GM19328 (cell line): ENCODE data around the gene OVCH1.
"Not testable (repeated sequence)": the region's sequence is repeated elsewhere in the genome, so short reads cannot be mapped to it uniquely, and the experiment has no call there.

ENCODE experiments used
- ATAC-seq: cut with Tn5 transposase; IDR thresholded peaks from one replicate; pipeline ENCODE4 v1.9.1; 2021; ENCODE audit warnings: mild to moderate bottlenecking, moderate library complexity; ENCODE audit not compliant: unreplicated experiment

The OVCH1 gene

DNA sequence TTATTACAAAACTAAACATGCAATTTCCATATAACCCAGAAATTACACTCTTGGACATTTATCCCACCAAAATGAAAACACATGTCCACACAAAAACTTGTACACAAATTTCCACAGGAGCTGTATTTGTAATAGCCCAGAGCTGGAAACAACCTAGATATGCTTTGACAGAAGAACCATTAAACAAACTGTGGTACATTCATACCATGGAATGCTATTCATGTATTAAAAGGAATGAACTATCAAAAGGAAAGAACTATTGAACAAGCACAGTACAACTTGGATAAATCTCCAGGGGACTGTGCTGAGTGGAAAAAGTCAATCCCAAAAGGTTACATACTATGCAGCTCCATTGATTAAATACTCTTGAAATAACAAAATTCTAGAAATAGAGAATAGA is 80.7 kb downstream of the OVCH1 start:
- no peak for ATAC-seq

GRCh38 chr12:29415111-29415510 is 82.4 kb downstream of the OVCH1 start:
- no peak for ATAC-seq

DNA sequence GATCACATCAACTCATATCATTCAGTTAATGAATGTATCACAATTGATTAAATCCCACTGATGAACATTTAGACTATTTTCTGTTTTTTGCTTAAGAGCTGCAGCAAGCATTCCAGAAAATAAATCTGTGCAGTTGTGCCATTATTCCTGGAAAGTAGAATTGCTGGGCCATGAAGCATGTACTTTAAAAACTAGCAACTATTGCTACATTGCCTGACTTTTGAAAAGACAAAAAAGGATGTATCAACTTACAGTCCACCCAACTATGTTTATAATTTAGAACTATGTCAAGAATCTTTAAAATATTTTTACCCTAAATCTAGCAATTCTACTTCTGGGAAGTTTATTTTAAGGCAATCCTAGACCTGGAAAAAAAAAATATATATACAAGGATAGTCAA is 83.1 kb downstream of the OVCH1 start:
- no peak for ATAC-seq

DNA sequence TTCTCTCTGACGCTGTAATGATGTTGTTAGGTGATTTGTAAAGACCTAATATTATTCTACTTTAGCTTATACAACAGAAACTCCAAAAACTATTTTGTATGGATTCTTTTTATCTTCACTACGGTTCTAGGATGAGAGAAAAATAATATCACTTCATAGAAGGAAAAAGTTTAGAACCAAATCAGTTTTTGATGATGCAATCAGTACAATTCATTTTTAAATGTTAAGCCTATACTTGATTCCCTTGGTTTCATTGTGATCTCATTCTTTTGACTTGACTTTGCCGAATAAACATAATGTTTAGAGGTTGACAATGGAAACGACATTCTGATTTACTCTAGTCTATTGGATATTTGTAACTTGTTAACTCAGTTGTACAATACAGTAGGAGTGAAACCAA is 91.9 kb downstream of the OVCH1 start:
- ATAC-seq, result no peak

DNA sequence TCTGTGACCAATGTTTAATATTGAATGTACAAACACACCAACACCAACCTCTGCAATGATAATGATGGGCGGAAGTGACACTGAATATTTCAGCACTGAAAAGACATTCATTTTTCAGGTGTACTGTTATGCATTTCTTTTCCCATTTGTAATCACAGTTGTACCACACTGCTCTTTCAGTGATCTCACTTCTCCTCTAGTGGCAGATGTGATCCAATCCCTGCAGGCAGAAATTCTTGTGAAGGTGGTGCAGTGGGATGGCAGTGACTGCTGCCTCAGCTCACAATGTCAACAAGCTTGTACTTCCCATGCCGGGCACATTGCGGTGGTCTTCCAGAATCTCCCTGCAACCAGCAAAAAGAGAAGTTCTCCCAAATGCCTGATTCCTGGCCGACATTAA is 93.5 kb downstream of the OVCH1 start:
- no peak for ATAC-seq

GRCh38 chr12:29402437-29402836 is 95.0 kb downstream of the OVCH1 start:
- ATAC-seq, result no peak

DNA sequence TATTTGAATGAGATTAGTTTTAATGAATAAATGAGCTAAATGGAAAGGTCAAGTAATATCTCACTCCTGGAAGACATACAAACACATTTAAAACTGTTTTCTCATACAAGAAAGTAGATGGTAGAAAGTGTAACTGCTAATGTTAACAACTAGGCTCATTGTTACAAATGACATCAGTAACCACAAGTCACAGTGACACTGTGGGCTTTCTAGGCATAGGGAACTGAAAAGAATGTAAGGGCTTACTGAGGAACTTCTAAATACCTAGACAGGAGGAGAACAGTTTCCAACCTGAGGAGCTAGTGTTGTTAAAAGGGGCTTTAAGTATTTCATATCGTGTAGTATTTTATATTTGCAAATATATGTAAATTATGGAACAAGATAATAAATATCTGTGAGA is 99.0 kb downstream of the OVCH1 start:
- peak; percentile 53 for ATAC-seq

GRCh38 chr12:29396774-29397173 is 100.7 kb downstream of the OVCH1 start:
- ATAC-seq, result no peak

DNA sequence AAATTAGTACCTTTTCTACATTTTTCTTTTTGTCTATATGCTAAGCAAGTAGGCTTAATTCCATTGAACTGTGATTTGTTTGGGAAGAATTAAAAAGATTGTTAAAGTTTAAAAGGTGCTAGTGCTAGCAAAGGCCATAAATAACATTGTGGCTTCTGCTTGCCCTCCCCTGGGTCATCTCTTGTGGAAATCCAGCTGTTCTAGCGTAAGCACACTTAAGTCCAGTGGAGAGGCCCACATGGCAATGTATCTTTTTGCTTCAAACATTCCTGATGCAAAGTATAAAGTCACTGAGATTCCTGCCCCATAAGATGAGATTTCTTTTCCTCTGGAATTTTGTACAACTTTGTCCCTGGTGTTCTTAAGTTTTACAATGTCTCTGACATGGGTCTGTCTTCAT is 102.1 kb downstream of the OVCH1 start:
- no peak for ATAC-seq

GRCh38 chr12:29390419-29390818 is 107.1 kb downstream of the OVCH1 start:
- not testable (repeated sequence) for ATAC-seq

DNA sequence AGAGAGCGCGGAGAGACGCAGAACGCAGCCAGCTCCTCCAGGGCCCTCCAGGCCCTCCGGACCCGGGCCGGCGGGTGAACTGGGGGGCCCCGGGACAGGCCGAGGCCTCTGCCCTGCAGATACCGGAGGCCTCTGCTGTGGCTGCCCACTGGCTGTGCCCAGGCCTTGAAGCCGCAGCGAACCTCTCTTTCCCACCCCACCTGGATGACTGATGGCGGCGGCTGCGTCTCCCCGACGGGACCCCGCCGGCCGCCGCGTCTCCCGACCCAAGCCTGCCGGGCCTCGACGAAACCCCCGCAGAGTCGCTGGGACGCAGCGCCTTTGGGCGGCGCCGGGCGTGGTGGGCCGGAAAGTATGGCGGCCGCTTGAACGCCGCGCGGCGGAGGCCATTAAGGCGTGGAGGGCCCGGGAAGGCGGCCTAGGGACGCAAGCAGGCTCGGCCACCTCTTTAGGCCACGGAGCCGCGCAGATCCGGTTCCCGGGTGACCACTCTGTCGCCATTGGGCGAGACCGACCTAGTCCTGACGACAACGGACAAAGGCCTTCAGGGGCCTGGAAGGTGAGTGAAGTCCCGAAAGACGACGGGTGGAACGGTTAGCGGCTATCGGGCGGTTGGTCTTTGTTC is 108.1 kb downstream of the OVCH1 start:
- no peak for ATAC-seq

GRCh38 chr12:29386084-29386680 is 111.3 kb downstream of the OVCH1 start:
- ATAC-seq, result not testable (repeated sequence)

DNA sequence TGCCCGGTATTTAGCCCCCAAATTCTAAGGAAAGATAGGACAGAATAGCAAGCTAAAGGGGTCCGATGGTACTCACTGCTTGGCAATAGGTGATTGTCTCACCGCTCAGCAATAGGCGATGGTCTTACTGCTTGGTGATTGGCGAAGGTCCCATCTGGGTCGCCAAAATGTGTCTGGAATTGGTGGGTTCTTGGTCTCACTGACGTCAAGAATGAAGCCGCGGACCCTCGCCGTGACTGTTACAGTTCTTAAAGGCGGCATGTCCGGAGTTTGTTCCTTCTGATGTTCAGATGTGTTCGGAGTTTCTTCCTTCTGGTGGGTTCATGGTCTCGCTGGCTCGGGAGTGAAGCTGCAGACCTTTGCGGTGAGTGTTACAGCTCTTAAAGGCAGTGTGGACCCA is 112.3 kb downstream of the OVCH1 start:
- ATAC-seq, result not testable (repeated sequence)

GRCh38 chr12:29382251-29382650 is 115.2 kb downstream of the OVCH1 start:
- no peak for ATAC-seq

- ATAC-seq, result peak; percentile 95
Observed at GRCh38 chr12:29380536-29381523, 116.7 kb downstream of the OVCH1 start, which contains the start of gene ERGIC2. Gene ERGIC2, minus strand, starts transcription at chr12:29381172. Its CDS starts 9,539 bp downstream, at chr12:29371633.
